ENCODE measurements around the gene JAML. TPM values are rescaled to one million over a fixed set of nuclear protein-coding genes. Genes with fewer than 3 reads are reported as not detected.

Gene JAML
- total and polyA plus RNA-seq, 2 experiments from 2014 or later = 0.56 to 1.0 TPM

- TF ChIP-seq ZNF462 (CRISPR knock-in tag; IDR thresholded peaks at IDR 0.05) (no peak), NANOG (IDR thresholded peaks at IDR 0.05; ENCODE audit: borderline replicate concordance) (no peak), ZNF331 (CRISPR knock-in tag; IDR thresholded peaks at IDR 0.05; ENCODE audit: low read depth) (no peak), JUNB (IDR thresholded peaks at IDR 0.05; ENCODE audit: unreplicated experiment) (no peak), CTCF (conservative IDR thresholded peaks at IDR 0.05; ENCODE audit: low read depth in 2 of 2) (no peak), EZH2phosphoT487 (IDR thresholded peaks at IDR 0.05; ENCODE audit: unreplicated experiment) (no peak), POLR2AphosphoS5 (IDR thresholded peaks at IDR 0.05; ENCODE audit: low read depth) (no peak), ZNF114 (CRISPR knock-in tag; IDR thresholded peaks at IDR 0.05) (no peak)
These were observed 72.7 kb downstream of the JAML start (continued) for GRCh38 chr11:118152020-118152551.

- 0 out of 2 replicates have a peak, but pooled peaks cover 3% of the 10 kb centered on the region for H4K20me1 ChIP-seq (replicated peaks; ENCODE audit: insufficient read depth)
- peak overlapping the region; percentile 94 for H3K4me3 ChIP-seq
- 0 out of 2 replicates have a peak, but pooled peaks cover 3% of the 10 kb centered on the region for H3F3A ChIP-seq (replicated peaks; ENCODE audit: low read depth)
- Mint-ChIP-seq H3K4me1 (peaks cover 63% of the 10 kb centered on the region), H3K36me3 (ENCODE audit: low read depth) (no peaks in the 10 kb centered on the region), H3K27ac (no peak overlapping the region), H3K4me3 (peak overlapping the region; percentile 78; the same call in 2 of the 3 replicates), H3K27me3 (ENCODE audit: insufficient read depth, low read depth, poor library complexity) (peaks cover 66% of the 10 kb centered on the region), H3K9me3 (no peaks in the 10 kb centered on the region)
- H3K4me2 ChIP-seq = peak overlapping the region; percentile 98
- H3K36me3 ChIP-seq (ENCODE audit: insufficient read depth) = no peaks in the 10 kb centered on the region
- no peak for ATAC-seq
- H3K79me2 ChIP-seq (replicated peaks; ENCODE audit: insufficient read depth) = no peaks in the 10 kb centered on the region
- no peak overlapping the region for H3K27ac ChIP-seq (ENCODE audit: low read depth)
- no peak overlapping the region; the same call in 1 of the 2 replicates for H2AFZ ChIP-seq
- DNase-seq (ENCODE audit: low spot score) = no peak
- peaks cover 97% of the 10 kb centered on the region for H3K27me3 ChIP-seq (ENCODE audit: insufficient read depth)
- no peaks in the 10 kb centered on the region for H3K9me2 ChIP-seq (ENCODE audit: insufficient read depth)
- H3K4me1 ChIP-seq (ENCODE audit: insufficient read depth) = peaks cover 59% of the 10 kb centered on the region
- no peak for TF ChIP-seq POLR2AphosphoS5 (IDR thresholded peaks at IDR 0.05; ENCODE audit: low read depth)
- no peak for TF ChIP-seq NANOG (IDR thresholded peaks at IDR 0.05; ENCODE audit: borderline replicate concordance)
- TF ChIP-seq JUNB (IDR thresholded peaks at IDR 0.05; ENCODE audit: unreplicated experiment) = no peak
- no peak for TF ChIP-seq ETS1 (IDR thresholded peaks at IDR 0.05)
These were observed 73.4 kb downstream of the JAML start for GRCh38 chr11:118151431-118151830.
